HEK293 (cell line): ENCODE results near the gene SGO1.

ENCODE experiments used
- CTCF ChIA-PET: fragments of 350-600 bp; formaldehyde crosslinking; extraction: SDS; loops from one replicate; lab custom pipeline; 2021; ENCODE audit warnings: antibody characterized with exemption; lab: Yijun Ruan, JAX
- POLR2A ChIA-PET: fragments of 300-600 bp; formaldehyde crosslinking; extraction: SDS; loops from one replicate; lab custom pipeline; 2020; ENCODE audit warnings: antibody characterized with exemption, inconsistent platforms; lab: Yijun Ruan, JAX
- H3K27ac ChIP-seq: fragments of 200-500 bp; sonication (Bioruptor generic); 2 replicates; pipeline ENCODE4 v1.5.1; 2014; ENCODE audit warnings: low read depth, low read length, control low read depth, inconsistent platforms; ENCODE audit errors: extremely low read depth
- H3K36me3 ChIP-seq, 2 experiments: fragments of 200-500 bp in 1 of 2; sonication (Bioruptor generic) in 1 of 2; 1 replicate in 1 of 2; 2 replicates in 1 of 2; pipeline ENCODE4 v1.5.1; 2014 to 2017; ENCODE audit warnings: inconsistent platforms in 2 of 2, low read length in 2 of 2; ENCODE audit not compliant: control insufficient read depth in 2 of 2, insufficient read depth in 1 of 2
- H3K4me1 ChIP-seq: fragments of 200-500 bp; sonication (Bioruptor generic); 2 replicates; pipeline ENCODE4 v1.5.1; 2014; ENCODE audit warnings: mild to moderate bottlenecking, low read length, inconsistent platforms; ENCODE audit not compliant: control insufficient read depth, insufficient read depth
- H3K4me3 ChIP-seq: 2 replicates; pipeline ENCODE4 v1.5.1; 2011; ENCODE audit warnings: low read depth, mild to moderate bottlenecking, control low read depth, low read length, moderate library complexity
- H3K9me3 ChIP-seq: fragments of 200-500 bp; sonication (Bioruptor generic); 2 replicates; pipeline ENCODE4 v1.5.1; 2014; ENCODE audit warnings: low read depth, low read length, inconsistent platforms; ENCODE audit not compliant: control insufficient read depth, insufficient read depth
- BCL11B ChIP-seq: fragments of 450-650 bp; formaldehyde crosslinking; IDR thresholded peaks from 2 replicates; pipeline ENCODE4 v1.5.1; 2016; ENCODE audit warnings: low read depth, missing biosample characterization, missing genetic modification characterization
- GLIS1 ChIP-seq: fragments of 450-650 bp; formaldehyde crosslinking; IDR thresholded peaks from 2 replicates; pipeline ENCODE4 v1.5.1; 2016; ENCODE audit warnings: missing biosample characterization, missing genetic modification characterization
- SETDB1 ChIP-seq: IDR thresholded peaks from one replicate; pipeline ENCODE4 v1.6.1; 2017; ENCODE audit warnings: mild to moderate bottlenecking, low read length, moderate library complexity, mixed read lengths; ENCODE audit not compliant: insufficient read length
- YY2 ChIP-seq: fragments of 450-650 bp; formaldehyde crosslinking; IDR thresholded peaks from 2 replicates; pipeline ENCODE4 v1.5.1; 2016; ENCODE audit warnings: missing biosample characterization, missing genetic modification characterization
- ZBTB21 ChIP-seq: fragments of 450-650 bp; formaldehyde crosslinking; IDR thresholded peaks from 2 replicates; pipeline ENCODE4 v1.5.1; 2017; ENCODE audit warnings: missing biosample characterization, missing genetic modification characterization
- ZEB2 ChIP-seq: fragments of 450-650 bp; formaldehyde crosslinking; IDR thresholded peaks from 2 replicates; pipeline ENCODE4 v1.5.1; 2016; ENCODE audit warnings: missing biosample characterization, missing genetic modification characterization
- ZFP3 ChIP-seq: fragments of 450-650 bp; formaldehyde crosslinking; IDR thresholded peaks from 2 replicates; pipeline ENCODE4 v1.5.1; 2016; ENCODE audit warnings: low read depth, missing biosample characterization, missing genetic modification characterization
- ZNF132 ChIP-seq: fragments of 450-650 bp; formaldehyde crosslinking; IDR thresholded peaks from 2 replicates; pipeline ENCODE4 v1.5.1; 2017; ENCODE audit warnings: missing biosample characterization, missing genetic modification characterization, borderline replicate concordance
- ZNF133 ChIP-seq: fragments of 450-650 bp; formaldehyde crosslinking; IDR thresholded peaks from 2 replicates; pipeline ENCODE4 v1.5.1; 2016; ENCODE audit warnings: missing biosample characterization, missing genetic modification characterization
- ZNF16 ChIP-seq: fragments of 450-650 bp; formaldehyde crosslinking; IDR thresholded peaks from 2 replicates; pipeline ENCODE4 v1.5.1; 2016; ENCODE audit warnings: low read depth, missing biosample characterization, missing genetic modification characterization
- ZNF266 ChIP-seq: fragments of 450-650 bp; formaldehyde crosslinking; IDR thresholded peaks from 2 replicates; pipeline ENCODE4 v1.5.1; 2016; ENCODE audit warnings: missing biosample characterization, missing genetic modification characterization, low read depth
- ZNF280D ChIP-seq: fragments of 450-650 bp; formaldehyde crosslinking; IDR thresholded peaks from 2 replicates; pipeline ENCODE4 v1.5.1; 2016; ENCODE audit warnings: missing biosample characterization, missing genetic modification characterization
- ZNF292 ChIP-seq: fragments of 450-650 bp; formaldehyde crosslinking; IDR thresholded peaks from 2 replicates; pipeline ENCODE4 v1.5.1; 2016; ENCODE audit warnings: low read depth, missing biosample characterization, missing genetic modification characterization, borderline replicate concordance
- ZNF302 ChIP-seq: fragments of 450-650 bp; formaldehyde crosslinking; IDR thresholded peaks from 2 replicates; pipeline ENCODE4 v1.5.1; 2016; ENCODE audit warnings: missing biosample characterization, missing genetic modification characterization, low read depth
- ZNF324 ChIP-seq: fragments of 450-650 bp; formaldehyde crosslinking; IDR thresholded peaks from 2 replicates; pipeline ENCODE4 v1.5.1; 2016; ENCODE audit warnings: missing biosample characterization, missing genetic modification characterization
- ZNF501 ChIP-seq: fragments of 450-650 bp; formaldehyde crosslinking; IDR thresholded peaks from 2 replicates; pipeline ENCODE4 v1.5.1; 2016; ENCODE audit warnings: missing biosample characterization, missing genetic modification characterization
- ZNF513 ChIP-seq: fragments of 450-650 bp; IDR thresholded peaks from 2 replicates; pipeline ENCODE4 v1.5.1; 2018; ENCODE audit warnings: missing biosample characterization, missing genetic modification characterization
- ZNF548 ChIP-seq: fragments of 450-650 bp; formaldehyde crosslinking; IDR thresholded peaks from 2 replicates; pipeline ENCODE4 v1.5.1; 2016; ENCODE audit warnings: missing biosample characterization, missing genetic modification characterization
- ZNF585B ChIP-seq: fragments of 450-650 bp; formaldehyde crosslinking; IDR thresholded peaks from 2 replicates; pipeline ENCODE4 v1.5.1; 2016; ENCODE audit warnings: missing biosample characterization, missing genetic modification characterization
- ZNF626 ChIP-seq: fragments of 450-650 bp; sonication (Bioruptor Pico); formaldehyde crosslinking; IDR thresholded peaks from 2 replicates; pipeline ENCODE4 v1.5.1; 2018; ENCODE audit warnings: missing biosample characterization, missing genetic modification characterization, inconsistent platforms
- ZNF768 ChIP-seq: fragments of 450-650 bp; formaldehyde crosslinking; IDR thresholded peaks from 2 replicates; pipeline ENCODE4 v1.5.1; 2018; ENCODE audit warnings: missing biosample characterization, mild to moderate bottlenecking, missing genetic modification characterization
- ZNF830 ChIP-seq: fragments of 450-650 bp; IDR thresholded peaks from 2 replicates; pipeline ENCODE4 v1.5.0; 2018; ENCODE audit warnings: missing biosample characterization, missing genetic modification characterization, low read depth, mild to moderate bottlenecking, moderate library complexity
- ZNF837 ChIP-seq: fragments of 450-650 bp; formaldehyde crosslinking; IDR thresholded peaks from 2 replicates; pipeline ENCODE4 v1.5.1; 2016; ENCODE audit warnings: missing biosample characterization, missing genetic modification characterization
- ZSCAN23 ChIP-seq: fragments of 450-650 bp; formaldehyde crosslinking; IDR thresholded peaks from 2 replicates; pipeline ENCODE4 v1.5.1; 2016; ENCODE audit warnings: missing biosample characterization, missing genetic modification characterization
- TF ChIP-seq, protein P1 (sequence below): fragments of 450-650 bp; IDR thresholded peaks from 2 replicates; pipeline ENCODE4 v1.5.1; 2018; ENCODE audit warnings: missing biosample characterization, mild to moderate bottlenecking, missing genetic modification characterization
- TF ChIP-seq, protein P2 (sequence below): fragments of 450-650 bp; formaldehyde crosslinking; IDR thresholded peaks from 2 replicates; pipeline ENCODE4 v1.5.1; 2016; ENCODE audit warnings: missing biosample characterization, missing genetic modification characterization
- TF ChIP-seq, protein P3 (sequence below): fragments of 450-650 bp; formaldehyde crosslinking; IDR thresholded peaks from 2 replicates; pipeline ENCODE4 v1.5.1; 2017; ENCODE audit warnings: missing biosample characterization, mild to moderate bottlenecking, missing genetic modification characterization, moderate library complexity

The SGO1 gene

DNA sequence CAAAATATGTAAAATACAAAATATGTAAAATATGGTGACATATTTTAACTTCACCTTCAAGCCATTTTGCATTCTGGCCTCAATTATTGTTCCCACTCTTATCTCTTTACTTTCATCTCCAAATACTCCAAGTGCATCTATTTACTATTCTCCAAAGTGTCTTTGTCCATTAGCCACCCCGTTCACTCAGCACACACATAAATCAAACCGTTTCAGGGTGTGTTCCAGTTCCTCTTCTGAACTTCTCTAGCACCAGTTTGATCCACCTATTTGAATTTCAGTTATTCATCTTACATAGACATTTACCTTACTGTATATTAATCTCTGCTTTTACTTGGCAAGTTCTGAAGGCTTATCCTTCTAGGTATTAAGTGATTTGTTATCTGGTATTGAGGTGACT, 45.1 kb downstream of the SGO1 start (continued):
- TF ChIP-seq ZNF302 (tag by site-specific recombination), result no peak
- no peak for TF ChIP-seq YY2
- TF ChIP-seq ZNF292, result no peak
- no peak for TF ChIP-seq ZNF513
- TF ChIP-seq ZNF548 (tag by site-specific recombination), result no peak
- TF ChIP-seq, all 188 proteins: peak for 0

DNA sequence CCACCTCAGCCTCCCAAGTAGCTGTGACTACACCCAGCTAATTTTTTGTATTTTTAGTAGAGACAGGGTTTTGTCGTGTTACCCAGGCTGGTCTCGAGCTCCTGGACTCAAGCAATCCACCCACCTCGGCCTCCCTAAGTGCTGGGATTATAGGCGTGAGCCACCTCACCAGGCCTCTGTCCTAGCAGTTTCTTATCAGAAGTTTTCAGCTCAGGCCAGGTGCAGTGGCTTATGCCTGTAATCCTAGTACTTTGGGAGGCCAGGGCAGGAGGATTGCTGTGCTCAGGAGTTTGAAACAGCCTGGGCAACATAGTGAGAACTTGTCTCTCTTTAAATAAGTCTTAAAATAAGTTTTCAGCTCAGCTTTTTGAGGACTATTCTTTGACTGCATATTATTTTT, 48.4 kb downstream of the SGO1 start:
- Histone ChIP-seq H3K36me3 (peaks cover 0 to 11% of the 10 kb centered on the region in 2 experiments; a peak in 2 of 3 replicates), H3K27ac (no peak overlapping the region), H3K4me1 (no peaks in the 10 kb centered on the region), H3K9me3 (no peaks in the 10 kb centered on the region)
- POLR2A ChIA-PET, result no interaction called here
- CTCF ChIA-PET, result no interaction called here
- TF ChIP-seq, protein P1, sequence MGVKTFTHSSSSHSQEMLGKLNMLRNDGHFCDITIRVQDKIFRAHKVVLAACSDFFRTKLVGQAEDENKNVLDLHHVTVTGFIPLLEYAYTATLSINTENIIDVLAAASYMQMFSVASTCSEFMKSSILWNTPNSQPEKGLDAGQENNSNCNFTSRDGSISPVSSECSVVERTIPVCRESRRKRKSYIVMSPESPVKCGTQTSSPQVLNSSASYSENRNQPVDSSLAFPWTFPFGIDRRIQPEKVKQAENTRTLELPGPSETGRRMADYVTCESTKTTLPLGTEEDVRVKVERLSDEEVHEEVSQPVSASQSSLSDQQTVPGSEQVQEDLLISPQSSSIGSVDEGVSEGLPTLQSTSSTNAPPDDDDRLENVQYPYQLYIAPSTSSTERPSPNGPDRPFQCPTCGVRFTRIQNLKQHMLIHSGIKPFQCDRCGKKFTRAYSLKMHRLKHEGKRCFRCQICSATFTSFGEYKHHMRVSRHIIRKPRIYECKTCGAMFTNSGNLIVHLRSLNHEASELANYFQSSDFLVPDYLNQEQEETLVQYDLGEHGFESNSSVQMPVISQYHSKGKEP (tag by site-specific recombination), result no peak
- TF ChIP-seq ZBTB21 (tag by site-specific recombination) (no peak), ZNF16 (tag by site-specific recombination) (no peak), ZNF837 (tag by site-specific recombination) (no peak), ZNF830 (tag by site-specific recombination) (no peak), ZNF133 (tag by site-specific recombination) (no peak), ZEB2 (tag by site-specific recombination) (no peak), ZNF626 (tag by site-specific recombination) (no peak), ZNF324 (tag by site-specific recombination) (no peak)
- TF ChIP-seq, protein P2, sequence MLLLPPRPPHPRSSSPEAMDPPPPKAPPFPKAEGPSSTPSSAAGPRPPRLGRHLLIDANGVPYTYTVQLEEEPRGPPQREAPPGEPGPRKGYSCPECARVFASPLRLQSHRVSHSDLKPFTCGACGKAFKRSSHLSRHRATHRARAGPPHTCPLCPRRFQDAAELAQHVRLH, result no peak
- TF ChIP-seq, all 188 proteins: peak for 0
- no peak overlapping the region for H3K4me3 ChIP-seq

GRCh38 chr3:20136231-20136630, 49.8 kb downstream of the SGO1 start:
- Histone ChIP-seq H3K36me3 (peaks cover 0 to 5% of the 10 kb centered on the region in 2 experiments; a peak in 2 of 3 replicates), H3K4me3 (no peak overlapping the region), H3K9me3 (no peaks in the 10 kb centered on the region), H3K27ac (no peak overlapping the region), H3K4me1 (no peaks in the 10 kb centered on the region)
- CTCF ChIA-PET, result interaction anchor here (0.6 to 1.0 kb wide), 4 partner anchors 12 to 697 kb away, joined by 3 to 4 read pairs (median 3); no protein-coding TSS in a partner anchor
- POLR2A ChIA-PET, result no interaction called here
- TF ChIP-seq ZNF768 (tag by site-specific recombination) (no peak), ZFP3 (no peak), ZNF585B (tag by site-specific recombination) (no peak), ZNF501 (tag by site-specific recombination) (no peak), ZSCAN23 (tag by site-specific recombination) (no peak), BCL11B (no peak), ZNF132 (tag by site-specific recombination) (no peak), ZNF280D (tag by site-specific recombination) (no peak), GLIS1 (tag by site-specific recombination) (no peak), ZNF266 (no peak), SETDB1 (no peak)
- TF ChIP-seq, protein P3, sequence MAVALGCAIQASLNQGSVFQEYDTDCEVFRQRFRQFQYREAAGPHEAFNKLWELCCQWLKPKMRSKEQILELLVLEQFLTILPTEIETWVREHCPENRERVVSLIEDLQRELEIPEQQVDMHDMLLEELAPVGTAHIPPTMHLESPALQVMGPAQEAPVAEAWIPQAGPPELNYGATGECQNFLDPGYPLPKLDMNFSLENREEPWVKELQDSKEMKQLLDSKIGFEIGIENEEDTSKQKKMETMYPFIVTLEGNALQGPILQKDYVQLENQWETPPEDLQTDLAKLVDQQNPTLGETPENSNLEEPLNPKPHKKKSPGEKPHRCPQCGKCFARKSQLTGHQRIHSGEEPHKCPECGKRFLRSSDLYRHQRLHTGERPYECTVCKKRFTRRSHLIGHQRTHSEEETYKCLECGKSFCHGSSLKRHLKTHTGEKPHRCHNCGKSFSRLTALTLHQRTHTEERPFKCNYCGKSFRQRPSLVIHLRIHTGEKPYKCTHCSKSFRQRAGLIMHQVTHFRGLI (tag by site-specific recombination), result no peak
